GM19395 (cell line): ENCODE data around the gene MLH1.
"Not testable (repeated sequence)": the region's sequence is repeated elsewhere in the genome, so short reads cannot be mapped to it uniquely, and the experiment has no call there.

ENCODE experiments used
- ATAC-seq: cut with Tn5 transposase; IDR thresholded peaks from one replicate; pipeline ENCODE4 v1.9.1; 2021; ENCODE audit warnings: mild to moderate bottlenecking, moderate library complexity; ENCODE audit not compliant: unreplicated experiment

MLH1 gene

GRCh38 chr3:36993326-36994283, at the start of gene MLH1:
Gene MLH1 (plus strand): TSS chr3:36993518. CDS start chr3:36993548, 30 bp downstream.
- ATAC-seq: peak; percentile 92

GRCh38 chr3:36943601-36944000, 49.7 kb upstream of the MLH1 start:
- ATAC-seq: no peak

- ATAC-seq: peak; percentile 66
Measured at GRCh38 chr3:36944012-36944640, 49.2 kb upstream of the MLH1 start.

- ATAC-seq: peak; percentile 73
Measured at GRCh38 chr3:36944641-36945270, 48.6 kb upstream of the MLH1 start, which contains the start of gene TRANK1. Gene TRANK1 (minus strand): TSS chr3:36945054. CDS start chr3:36944809, 245 bp downstream.

GRCh38 chr3:36945333-36945980, 47.9 kb upstream of the MLH1 start:
- ATAC-seq: no peak

GRCh38 chr3:36947814-36948213, 45.5 kb upstream of the MLH1 start:
- not testable (repeated sequence) for ATAC-seq

GRCh38 chr3:36954452-36955134, 38.7 kb upstream of the MLH1 start:
- ATAC-seq: no peak

- no peak for ATAC-seq
Measured at GRCh38 chr3:36956155-36956554, 37.2 kb upstream of the MLH1 start.

- ATAC-seq: no peak
Measured at GRCh38 chr3:36957063-36957462, 36.3 kb upstream of the MLH1 start.

GRCh38 chr3:36957862-36958686, 35.2 kb upstream of the MLH1 start:
- ATAC-seq: no peak

GRCh38 chr3:36959821-36960220, 33.5 kb upstream of the MLH1 start:
- ATAC-seq: no peak

GRCh38 chr3:36960502-36960901, 32.8 kb upstream of the MLH1 start:
- ATAC-seq: no peak

GRCh38 chr3:36963008-36963407, 30.3 kb upstream of the MLH1 start:
- not testable (repeated sequence) for ATAC-seq

- no peak for ATAC-seq
Measured at GRCh38 chr3:36964331-36964730, 29.0 kb upstream of the MLH1 start.

- ATAC-seq: peak; percentile 63
Measured at GRCh38 chr3:36964817-36965216, 28.5 kb upstream of the MLH1 start.

GRCh38 chr3:36965440-36965839, 27.9 kb upstream of the MLH1 start:
- no peak for ATAC-seq

GRCh38 chr3:36969085-36969484, 24.2 kb upstream of the MLH1 start:
- ATAC-seq: no peak

- peak; percentile 99 for ATAC-seq
Measured at GRCh38 chr3:36969540-36970432, 23.5 kb upstream of the MLH1 start.
